ENCODE measurements around the gene ARSJ. TPM values are rescaled to one million over a fixed set of nuclear protein-coding genes. Genes with fewer than 3 reads are reported as not detected.

Gene ARSJ
- total RNA-seq (2014; rRNA removed) (16.4 and 19.1 TPM in 2 replicates), Bru-seq, nascent RNA (percentile 80 among the genes with signal in this experiment), BruChase-seq, experiment 1, labeled RNA remaining after a 6-hour chase (percentile 72 among the genes with signal in this experiment), BruChase-seq, experiment 2, labeled RNA remaining after a 2-hour chase (percentile 64 among the genes with signal in this experiment)
- long read RNA-seq, full-length matches to known transcripts = 11 of 36 reads
- long read RNA-seq, partial matches to known transcripts = 7 of 36 reads
- long read RNA-seq, other reads (novel, unspliced or antisense) = 18 of 36 reads

DNA sequence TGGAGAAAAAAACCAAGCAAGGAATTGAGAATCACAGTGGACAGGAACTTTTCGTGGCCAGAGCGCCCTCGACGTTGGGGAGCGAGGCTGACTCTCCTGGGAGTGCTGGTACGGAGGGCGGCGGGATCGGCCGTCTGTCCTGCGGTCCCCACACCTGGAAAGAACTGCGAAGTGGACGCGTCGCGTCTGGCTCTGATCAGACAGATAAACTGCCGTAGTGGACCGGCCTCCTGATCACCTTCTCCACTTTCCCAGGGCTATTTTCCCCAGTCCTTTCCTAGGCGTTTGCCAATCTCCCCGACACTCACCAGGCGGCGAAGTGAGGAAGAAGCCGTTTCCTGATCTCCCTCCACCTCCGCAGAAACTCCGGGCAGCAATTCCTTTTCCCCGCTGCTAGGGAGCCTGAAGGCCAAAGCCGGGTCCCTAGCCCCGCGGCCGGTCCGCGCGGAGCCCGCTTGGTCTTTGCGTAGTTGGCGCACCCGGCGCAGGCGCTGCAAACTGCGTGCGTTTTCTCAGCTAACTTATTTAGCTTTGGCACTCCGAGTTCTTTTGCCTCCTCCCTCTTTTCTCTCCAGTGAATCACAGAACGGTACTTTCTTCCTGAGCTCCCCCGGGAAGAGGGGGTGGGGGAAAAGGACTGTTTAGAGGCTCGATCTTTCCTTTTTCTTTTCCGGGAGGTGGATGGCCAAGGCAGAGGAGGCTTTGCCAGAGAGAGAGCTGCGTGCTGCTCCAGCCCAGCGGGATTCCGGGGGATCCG is at the start of gene ARSJ:
TSS of gene ARSJ (minus strand) at position 500 of the 757 bp plus-strand sequence. CDS start 813 bp downstream, outside the sequence.
- BruUV-seq (replicated peaks) = TSS peak; percentile 47
- intact Hi-C loops (cut with micrococcal nuclease) = loop anchor here (1.0 to 5.0 kb wide), 2 partner anchors 20 to 38 kb away; no protein-coding TSS in a partner anchor
- no peaks in the 10 kb centered on the region for H3F3A ChIP-seq (ENCODE audit: low read length, unreplicated experiment)
- H3K36me3 ChIP-seq (ENCODE audit: low read depth, low read length) = peaks cover 6% of the 10 kb centered on the region; the same call in 1 of the 2 replicates
- peak within 1 kb of the TSS; percentile 78 for H2AFZ ChIP-seq (ENCODE audit: low read length)
- H3K4me1 ChIP-seq (ENCODE audit: insufficient read depth, low read length) = peaks cover 19% of the 10 kb centered on the region
- no peaks in the 10 kb centered on the region for H3K9me2 ChIP-seq (replicated peaks; ENCODE audit: low read length)
- peak within 1 kb of the TSS; percentile 73 for H3K27ac ChIP-seq (ENCODE audit: low read length)
- ChIA-PET POLR2A (ENCODE audit: unreplicated experiment) (interaction anchor here (0.7 kb wide), 1 partner anchor 19 kb away, joined by 4 read pairs; no protein-coding TSS in a partner anchor), CTCF (interaction anchor here (0.7 kb wide), 1 partner anchor 399 kb away, joined by 4 read pairs; no protein-coding TSS in a partner anchor)
- peak within 1 kb of the TSS; percentile 88 for H3K9ac ChIP-seq (ENCODE audit: low read length)
- DNase-seq (peak; percentile 64), ATAC-seq (peak; percentile 48)
- no peaks in the 10 kb centered on the region for H3K27me3 ChIP-seq (ENCODE audit: low read length)
- H3K79me2 ChIP-seq (ENCODE audit: low read length) = peaks cover 69% of the 10 kb centered on the region
- no peaks in the 10 kb centered on the region for H3K9me3 ChIP-seq (ENCODE audit: low read length)
- TF ChIP-seq, protein P1, sequence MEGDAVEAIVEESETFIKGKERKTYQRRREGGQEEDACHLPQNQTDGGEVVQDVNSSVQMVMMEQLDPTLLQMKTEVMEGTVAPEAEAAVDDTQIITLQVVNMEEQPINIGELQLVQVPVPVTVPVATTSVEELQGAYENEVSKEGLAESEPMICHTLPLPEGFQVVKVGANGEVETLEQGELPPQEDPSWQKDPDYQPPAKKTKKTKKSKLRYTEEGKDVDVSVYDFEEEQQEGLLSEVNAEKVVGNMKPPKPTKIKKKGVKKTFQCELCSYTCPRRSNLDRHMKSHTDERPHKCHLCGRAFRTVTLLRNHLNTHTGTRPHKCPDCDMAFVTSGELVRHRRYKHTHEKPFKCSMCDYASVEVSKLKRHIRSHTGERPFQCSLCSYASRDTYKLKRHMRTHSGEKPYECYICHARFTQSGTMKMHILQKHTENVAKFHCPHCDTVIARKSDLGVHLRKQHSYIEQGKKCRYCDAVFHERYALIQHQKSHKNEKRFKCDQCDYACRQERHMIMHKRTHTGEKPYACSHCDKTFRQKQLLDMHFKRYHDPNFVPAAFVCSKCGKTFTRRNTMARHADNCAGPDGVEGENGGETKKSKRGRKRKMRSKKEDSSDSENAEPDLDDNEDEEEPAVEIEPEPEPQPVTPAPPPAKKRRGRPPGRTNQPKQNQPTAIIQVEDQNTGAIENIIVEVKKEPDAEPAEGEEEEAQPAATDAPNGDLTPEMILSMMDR (conservative IDR thresholded peaks at IDR 0.05; ENCODE audit: low read depth, low read length) = no peak
- TF ChIP-seq EZH2phosphoT487 (IDR thresholded peaks at IDR 0.05; ENCODE audit: borderline replicate concordance, low read length) (no peak), EZH2 (IDR thresholded peaks at IDR 0.05; ENCODE audit: low read length, unreplicated experiment) (no peak)
- peak within 1 kb of the TSS; percentile 88 for H3K4me2 ChIP-seq (ENCODE audit: low read length)
- peak within 1 kb of the TSS; percentile 74 for H3K4me3 ChIP-seq (ENCODE audit: low read length)
- no peaks in the 10 kb centered on the region for H4K20me1 ChIP-seq (ENCODE audit: low read length)

DNA sequence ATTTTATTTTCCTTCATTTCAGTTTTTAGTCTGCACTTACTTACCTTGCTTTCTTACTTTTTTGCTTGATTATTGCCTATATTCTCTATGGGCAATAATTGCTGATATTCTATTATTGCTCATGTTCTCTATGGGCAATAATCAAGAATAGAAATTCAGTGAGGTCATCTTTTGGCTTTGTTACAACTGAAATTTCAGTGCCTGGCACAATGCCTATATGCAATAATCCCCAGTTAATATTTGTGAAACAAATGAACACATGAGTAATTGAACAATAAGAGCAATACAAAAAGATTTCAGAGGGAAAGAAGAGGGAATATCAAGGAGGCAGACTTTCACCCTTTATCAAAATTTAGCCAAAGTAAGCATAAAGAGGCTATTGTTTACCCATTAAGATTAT is 48.6 kb upstream of the ARSJ start:
- H3K9ac ChIP-seq (ENCODE audit: low read length) = no peak overlapping the region
- POLR2A ChIA-PET (ENCODE audit: unreplicated experiment) = no interaction called here
- ATAC-seq (no peak), DNase-seq (peak; percentile 42)
- no peaks in the 10 kb centered on the region for H3K79me2 ChIP-seq (ENCODE audit: low read length)
- H2AFZ ChIP-seq (ENCODE audit: low read length) = no peak overlapping the region
- no peaks in the 10 kb centered on the region for H3F3A ChIP-seq (ENCODE audit: low read length, unreplicated experiment)
- H4K20me1 ChIP-seq (ENCODE audit: low read length) = no peaks in the 10 kb centered on the region
- H3K27me3 ChIP-seq (ENCODE audit: low read length) = no peaks in the 10 kb centered on the region
- H3K4me2 ChIP-seq (ENCODE audit: low read length) = no peak overlapping the region
- intact Hi-C loops (cut with micrococcal nuclease) = no loop called here
- H3K9me3 ChIP-seq (ENCODE audit: low read length) = no peaks in the 10 kb centered on the region
- H3K4me3 ChIP-seq (ENCODE audit: low read length) = no peak overlapping the region
- no TSS peak for BruUV-seq (replicated peaks)
- H3K36me3 ChIP-seq (ENCODE audit: low read depth, low read length) = no peaks in the 10 kb centered on the region
- CTCF ChIA-PET = no interaction called here
- H3K27ac ChIP-seq (ENCODE audit: low read length) = no peak overlapping the region
- no peak for TF ChIP-seq EZH2phosphoT487 (IDR thresholded peaks at IDR 0.05; ENCODE audit: borderline replicate concordance, low read length)
- TF ChIP-seq, protein P1 (conservative IDR thresholded peaks at IDR 0.05; ENCODE audit: low read depth, low read length) = no peak
- H3K9me2 ChIP-seq (replicated peaks; ENCODE audit: low read length) = no peaks in the 10 kb centered on the region
- peaks cover 3% of the 10 kb centered on the region; the same call in 1 of the 2 replicates for H3K4me1 ChIP-seq (ENCODE audit: insufficient read depth, low read length)
